ENCODE results near the gene APLP2.

The APLP2 gene

GRCh38 chr11:130055617-130056016 is 14.1 kb upstream of the APLP2 start:
- no peak for DNase-seq (ENCODE audit: low read depth in 1 of 2, low spot score in 1 of 2)

- no peak for DNase-seq (ENCODE audit: low read depth in 1 of 2, low spot score in 1 of 2)
Measured at GRCh38 chr11:130061017-130061416, 8.7 kb upstream of the APLP2 start.

- no peak for DNase-seq (ENCODE audit: low read depth in 1 of 2, low spot score in 1 of 2)
Measured at GRCh38 chr11:130062026-130062425, 7.7 kb upstream of the APLP2 start.

- no peak for DNase-seq (ENCODE audit: low read depth in 1 of 2, low spot score in 1 of 2)
Measured at GRCh38 chr11:130063451-130063850, 6.2 kb upstream of the APLP2 start.

- no peak for DNase-seq (ENCODE audit: low read depth in 1 of 2, low spot score in 1 of 2)
Measured at GRCh38 chr11:130064596-130064995, 5.1 kb upstream of the APLP2 start.

- DNase-seq (ENCODE audit: low read depth in 1 of 2, low spot score in 1 of 2) = no peak
Measured at GRCh38 chr11:130066338-130066737, 3.4 kb upstream of the APLP2 start.

GRCh38 chr11:130068546-130068985 is 1.1 kb upstream of the APLP2 start:
- peak in 1 of 2 donors; percentile 5 for DNase-seq (ENCODE audit: low read depth in 1 of 2, low spot score in 1 of 2)

- peak in 1 of 2 donors; percentile 24 for DNase-seq (ENCODE audit: low read depth in 1 of 2, low spot score in 1 of 2)
Measured at GRCh38 chr11:130068986-130069658, 572 bp upstream of the APLP2 start.

GRCh38 chr11:130070109-130070845 is 583 bp downstream of the APLP2 start:
- DNase-seq (ENCODE audit: low read depth in 1 of 2, low spot score in 1 of 2) = peak; percentile 20 to 24

- no peak for DNase-seq (ENCODE audit: low read depth in 1 of 2, low spot score in 1 of 2)
Measured at GRCh38 chr11:130070846-130071200, 1.1 kb downstream of the APLP2 start.

GRCh38 chr11:130071211-130071712 is 1.6 kb downstream of the APLP2 start:
- DNase-seq (ENCODE audit: low read depth in 1 of 2, low spot score in 1 of 2) = no peak

- no peak for DNase-seq (ENCODE audit: low read depth in 1 of 2, low spot score in 1 of 2)
Measured at GRCh38 chr11:130074736-130075135, 5.0 kb downstream of the APLP2 start.

- no peak for DNase-seq (ENCODE audit: low read depth in 1 of 2, low spot score in 1 of 2)
Measured at GRCh38 chr11:130076778-130077481, 7.2 kb downstream of the APLP2 start.

- no peak for DNase-seq (ENCODE audit: low read depth in 1 of 2, low spot score in 1 of 2)
Measured at GRCh38 chr11:130077671-130078070, 8.0 kb downstream of the APLP2 start.

GRCh38 chr11:130078080-130078479 is 8.4 kb downstream of the APLP2 start:
- no peak for DNase-seq (ENCODE audit: low read depth in 1 of 2, low spot score in 1 of 2)

- DNase-seq (ENCODE audit: low read depth in 1 of 2, low spot score in 1 of 2) = no peak
Measured at GRCh38 chr11:130085671-130086290, 16.1 kb downstream of the APLP2 start.

GRCh38 chr11:130086669-130087068 is 17.0 kb downstream of the APLP2 start:
- DNase-seq (ENCODE audit: low read depth in 1 of 2, low spot score in 1 of 2) = no peak

- no peak for DNase-seq (ENCODE audit: low read depth in 1 of 2, low spot score in 1 of 2)
Measured at GRCh38 chr11:130087294-130087926, 17.7 kb downstream of the APLP2 start.

GRCh38 chr11:130088217-130088616 is 18.5 kb downstream of the APLP2 start:
- no peak for DNase-seq (ENCODE audit: low read depth in 1 of 2, low spot score in 1 of 2)

- DNase-seq (ENCODE audit: low read depth in 1 of 2, low spot score in 1 of 2) = no peak
Measured at GRCh38 chr11:130088919-130089673, 19.4 kb downstream of the APLP2 start.

Data from stimulated activated CD4-positive, alpha-beta T cell treated with anti-CD3 and anti-CD28 coated beads, Interleukin-15, amount 100 ng/mL, for 1 hour (primary cell).